HG03378 (cell line): ENCODE results near the gene PCDHGA10.
A peak's percentile ranks its signal among the peaks of the same experiment; 100 is the strongest.
"Not testable (repeated sequence)": the region's sequence is repeated elsewhere in the genome, so short reads cannot be mapped to it uniquely, and the experiment has no call there.

ENCODE experiments used
- ATAC-seq: cut with Tn5 transposase; IDR thresholded peaks from one replicate; pipeline ENCODE4 v1.9.1; 2021; ENCODE audit warnings: mild to moderate bottlenecking, moderate library complexity; ENCODE audit not compliant: unreplicated experiment

Gene PCDHGA10

DNA sequence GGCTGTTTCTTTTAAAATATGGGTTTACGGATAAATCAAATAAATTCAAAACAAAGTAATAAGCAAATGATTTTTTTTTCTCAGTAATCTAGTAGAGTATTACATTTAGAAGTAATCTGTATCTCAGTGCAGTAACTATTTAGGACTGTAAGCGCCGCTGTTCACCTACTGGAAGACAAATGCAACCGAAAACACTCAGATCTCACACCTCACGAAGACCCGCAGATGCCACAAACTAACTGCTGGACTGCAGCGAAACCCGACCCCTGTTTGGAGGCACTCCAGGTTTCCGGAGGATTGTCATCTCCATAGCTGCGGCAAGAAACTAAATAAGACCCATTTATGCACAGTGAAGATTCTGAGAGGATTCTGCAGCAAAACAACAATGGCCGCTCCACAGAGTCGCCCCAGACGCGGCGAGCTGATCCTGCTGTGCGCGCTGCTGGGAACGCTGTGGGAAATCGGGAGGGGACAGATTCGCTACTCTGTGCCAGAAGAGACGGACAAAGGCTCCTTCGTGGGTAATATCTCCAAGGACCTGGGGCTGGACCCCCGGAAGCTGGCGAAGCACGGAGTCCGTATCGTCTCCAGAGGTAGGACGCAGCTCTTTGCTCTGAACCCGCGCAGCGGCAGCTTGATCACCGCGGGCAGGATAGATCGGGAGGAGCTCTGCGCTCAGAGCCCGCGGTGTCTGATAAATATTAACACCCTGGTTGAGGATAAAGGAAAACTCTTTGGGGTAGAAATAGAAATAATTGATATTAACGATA is 20.2 kb upstream of the PCDHGA10 start, which contains the start of gene PCDHGA8:
Gene PCDHGA8, plus strand, starts transcription at position 205 of the 770 bp plus-strand sequence. Its CDS starts 181 bp downstream, at position 386.
- ATAC-seq, result no peak

DNA sequence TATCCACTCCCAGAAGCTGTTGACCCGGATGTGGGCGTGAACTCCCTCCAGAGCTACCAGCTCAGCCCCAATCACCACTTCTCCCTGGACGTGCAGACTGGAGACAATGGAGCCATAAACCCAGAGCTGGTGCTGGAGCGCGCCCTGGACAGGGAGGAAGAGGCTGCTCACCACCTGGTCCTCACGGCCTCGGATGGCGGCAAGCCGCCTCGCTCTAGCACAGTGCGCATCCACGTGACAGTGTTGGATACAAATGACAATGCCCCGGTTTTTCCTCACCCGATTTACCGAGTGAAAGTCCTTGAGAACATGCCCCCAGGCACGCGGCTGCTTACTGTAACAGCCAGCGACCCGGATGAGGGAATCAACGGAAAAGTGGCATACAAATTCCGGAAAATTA is 19.5 kb upstream of the PCDHGA10 start:
- no peak for ATAC-seq

DNA sequence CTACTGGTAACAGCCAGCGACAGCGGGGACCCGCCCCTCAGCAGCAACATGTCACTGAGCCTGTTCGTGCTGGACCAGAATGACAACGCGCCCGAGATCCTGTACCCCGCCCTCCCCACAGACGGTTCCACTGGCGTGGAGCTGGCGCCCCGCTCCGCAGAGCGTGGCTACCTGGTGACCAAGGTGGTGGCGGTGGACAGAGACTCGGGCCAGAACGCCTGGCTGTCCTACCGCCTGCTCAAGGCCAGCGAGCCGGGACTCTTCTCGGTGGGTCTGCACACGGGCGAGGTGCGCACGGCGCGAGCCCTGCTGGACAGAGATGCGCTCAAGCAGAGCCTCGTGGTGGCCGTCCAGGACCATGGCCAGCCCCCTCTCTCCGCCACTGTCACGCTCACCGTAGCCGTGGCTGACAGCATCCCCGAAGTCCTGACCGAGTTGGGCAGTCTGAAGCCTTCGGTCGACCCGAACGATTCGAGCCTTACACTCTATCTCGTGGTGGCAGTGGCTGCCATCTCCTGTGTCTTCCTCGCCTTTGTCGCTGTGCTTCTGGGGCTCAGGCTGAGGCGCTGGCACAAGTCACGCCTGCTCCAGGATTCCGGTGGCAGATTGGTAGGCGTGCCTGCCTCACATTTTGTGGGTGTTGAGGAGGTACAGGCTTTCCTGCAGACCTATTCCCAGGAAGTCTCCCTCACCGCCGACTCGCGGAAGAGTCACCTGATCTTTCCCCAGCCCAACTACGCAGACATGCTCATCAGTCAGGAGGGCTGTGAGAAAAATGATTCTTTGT is 18.2 kb upstream of the PCDHGA10 start:
- not testable (repeated sequence) for ATAC-seq

DNA sequence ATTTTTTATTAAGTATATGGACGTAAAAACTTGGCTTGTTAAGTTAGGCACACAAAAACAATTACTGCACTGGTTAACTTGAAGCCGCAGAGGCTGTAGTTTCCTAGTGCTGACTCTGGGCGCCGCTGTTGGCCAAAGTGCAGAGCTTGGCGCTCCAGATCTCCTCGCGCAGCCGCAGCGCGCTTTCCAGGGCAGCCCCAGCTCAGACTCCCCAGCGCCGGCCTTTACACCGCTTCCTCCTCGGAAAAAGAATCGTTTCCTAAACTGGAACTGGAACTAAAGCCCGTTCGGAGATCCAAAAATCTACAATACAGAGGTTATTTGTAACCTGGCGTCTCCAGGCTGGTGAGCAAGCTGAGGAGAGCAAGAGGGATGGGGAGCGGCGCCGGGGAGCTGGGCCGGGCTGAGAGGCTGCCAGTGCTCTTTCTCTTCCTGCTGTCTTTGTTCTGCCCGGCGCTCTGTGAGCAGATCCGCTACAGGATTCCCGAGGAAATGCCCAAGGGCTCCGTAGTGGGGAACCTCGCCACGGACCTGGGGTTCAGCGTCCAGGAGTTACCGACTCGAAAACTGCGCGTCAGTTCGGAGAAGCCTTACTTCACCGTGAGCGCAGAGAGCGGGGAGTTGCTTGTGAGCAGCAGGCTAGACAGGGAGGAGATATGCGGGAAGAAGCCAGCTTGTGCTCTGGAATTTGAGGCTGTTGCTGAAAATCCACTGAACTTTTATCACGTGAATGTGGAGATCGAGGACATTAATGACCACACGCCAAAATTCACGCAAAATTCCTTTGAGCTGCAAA is 14.8 kb upstream of the PCDHGA10 start, which contains the start of gene PCDHGB5:
Gene PCDHGB5, plus strand, starts transcription at position 192 of the 796 bp plus-strand sequence. Its CDS starts 181 bp downstream, at position 373.
- peak; percentile 93 for ATAC-seq

DNA sequence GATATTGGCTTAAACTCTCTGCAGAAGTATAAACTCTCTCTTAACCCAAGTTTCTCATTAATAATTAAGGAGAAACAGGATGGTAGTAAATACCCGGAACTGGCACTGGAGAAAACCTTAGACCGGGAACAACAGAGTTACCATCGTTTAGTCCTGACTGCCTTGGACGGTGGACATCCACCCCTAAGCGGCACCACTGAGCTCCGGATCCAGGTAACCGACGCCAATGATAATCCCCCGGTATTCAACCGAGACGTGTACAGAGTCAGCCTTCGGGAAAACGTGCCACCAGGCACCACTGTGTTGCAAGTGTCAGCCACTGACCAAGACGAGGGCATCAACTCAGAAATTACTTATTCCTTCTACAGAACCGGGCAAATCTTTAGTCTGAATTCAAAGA is 14.2 kb upstream of the PCDHGA10 start:
- ATAC-seq, result no peak

DNA sequence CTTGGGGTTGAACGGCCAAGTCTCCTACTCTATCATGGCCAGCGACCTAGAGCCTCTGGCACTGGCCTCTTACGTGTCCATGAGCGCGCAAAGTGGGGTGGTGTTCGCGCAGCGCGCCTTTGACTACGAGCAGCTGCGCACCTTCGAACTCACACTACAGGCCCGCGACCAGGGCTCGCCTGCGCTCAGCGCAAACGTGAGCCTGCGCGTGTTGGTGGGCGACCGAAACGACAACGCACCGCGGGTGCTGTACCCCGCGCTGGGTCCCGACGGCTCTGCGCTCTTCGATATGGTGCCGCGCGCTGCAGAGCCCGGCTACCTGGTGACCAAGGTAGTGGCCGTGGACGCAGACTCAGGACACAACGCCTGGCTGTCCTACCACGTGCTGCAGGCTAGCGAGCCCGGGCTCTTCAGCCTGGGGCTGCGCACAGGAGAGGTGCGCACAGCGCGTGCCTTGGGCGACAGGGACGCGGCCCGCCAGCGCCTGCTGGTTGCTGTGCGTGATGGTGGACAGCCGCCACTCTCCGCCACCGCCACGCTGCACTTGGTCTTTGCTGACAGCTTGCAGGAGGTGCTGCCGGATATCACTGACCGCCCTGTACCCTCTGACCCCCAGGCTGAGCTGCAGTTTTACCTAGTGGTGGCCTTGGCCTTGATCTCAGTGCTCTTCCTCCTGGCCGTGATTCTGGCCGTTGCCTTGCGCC is 13.1 kb upstream of the PCDHGA10 start:
- no peak for ATAC-seq

DNA sequence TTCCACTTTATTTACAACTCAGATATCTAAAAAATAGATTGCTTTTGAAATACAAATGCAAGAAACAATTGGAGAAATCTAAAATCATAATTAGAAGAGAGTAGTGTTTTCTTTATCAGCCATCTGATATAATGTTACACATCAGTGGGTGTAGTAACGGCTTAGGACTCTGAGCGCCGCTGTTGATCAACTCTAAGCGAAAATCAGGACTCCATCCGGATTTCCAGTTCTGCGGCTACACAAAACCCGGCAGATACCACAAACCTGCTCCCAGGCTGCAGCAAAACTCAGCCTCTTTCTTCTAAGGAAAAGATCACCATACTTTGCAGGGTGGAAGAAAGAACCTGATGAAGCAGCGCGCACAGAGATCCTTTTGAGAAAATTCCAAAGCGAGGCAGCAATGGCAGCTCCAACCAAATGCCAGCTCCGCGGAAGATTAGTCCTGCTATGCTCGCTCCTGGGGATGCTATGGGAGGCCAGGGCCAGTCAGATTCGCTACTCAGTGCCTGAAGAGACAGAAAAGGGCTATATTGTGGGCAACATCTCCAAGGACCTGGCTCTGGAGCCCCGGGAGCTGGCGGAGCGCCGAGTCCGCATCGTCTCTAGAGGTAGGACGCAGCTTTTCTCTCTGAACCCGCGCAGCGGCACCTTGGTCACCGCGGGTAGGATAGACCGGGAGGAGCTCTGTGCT is 10.1 kb upstream of the PCDHGA10 start, which contains the start of gene PCDHGA9:
Gene PCDHGA9, plus strand, starts transcription at position 226 of the 691 bp plus-strand sequence. Its CDS starts 175 bp downstream, at position 401.
- ATAC-seq, result no peak

DNA sequence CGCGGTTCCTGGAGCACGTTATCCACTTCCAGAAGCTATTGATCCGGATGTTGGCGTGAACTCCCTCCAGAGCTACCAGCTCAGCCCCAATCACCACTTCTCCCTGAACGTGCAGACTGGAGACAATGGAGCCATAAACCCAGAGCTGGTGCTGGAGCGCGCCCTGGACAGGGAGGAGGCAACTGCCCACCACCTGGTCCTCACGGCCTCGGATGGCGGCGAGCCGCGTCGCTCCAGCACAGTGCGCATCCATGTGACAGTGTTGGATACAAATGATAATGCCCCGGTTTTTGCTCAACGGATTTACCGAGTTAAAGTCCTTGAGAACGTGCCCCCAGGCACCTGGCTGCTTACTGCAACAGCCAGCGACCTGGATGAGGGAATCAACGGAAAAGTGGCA is 9.4 kb upstream of the PCDHGA10 start:
- no peak for ATAC-seq

DNA sequence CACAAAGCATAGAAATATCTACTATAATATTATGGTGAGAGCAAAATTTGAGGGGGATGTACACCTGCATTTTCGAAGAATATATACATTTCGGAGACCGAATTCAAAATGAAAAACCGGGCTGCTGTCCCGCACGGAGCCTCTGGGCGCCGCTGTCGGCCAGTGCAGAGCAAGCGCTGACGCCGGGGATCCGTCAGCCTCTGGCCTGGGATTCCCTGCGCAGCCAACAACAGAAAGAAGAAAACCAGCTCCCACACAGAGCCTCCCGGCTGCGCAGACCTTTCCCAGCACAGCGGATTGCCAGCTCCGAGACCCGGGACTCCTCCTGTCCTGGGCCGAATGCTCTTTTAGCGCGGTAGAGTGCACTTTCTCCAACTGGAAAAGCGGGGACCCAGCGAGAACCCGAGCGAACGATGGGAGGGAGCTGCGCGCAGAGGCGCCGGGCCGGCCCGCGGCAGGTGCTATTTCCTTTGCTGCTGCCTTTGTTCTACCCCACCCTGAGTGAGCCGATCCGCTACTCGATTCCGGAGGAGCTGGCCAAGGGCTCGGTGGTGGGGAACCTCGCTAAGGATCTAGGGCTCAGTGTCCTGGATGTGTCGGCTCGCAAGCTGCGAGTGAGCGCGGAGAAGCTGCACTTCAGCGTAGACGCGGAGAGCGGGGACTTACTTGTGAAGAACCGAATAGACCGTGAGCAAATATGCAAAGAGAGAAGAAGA is 4.8 kb upstream of the PCDHGA10 start, which contains the start of gene PCDHGB6:
Gene PCDHGB6, plus strand, starts transcription at position 232 of the 716 bp plus-strand sequence. Its CDS starts 182 bp downstream, at position 414.
- not testable (repeated sequence) for ATAC-seq

DNA sequence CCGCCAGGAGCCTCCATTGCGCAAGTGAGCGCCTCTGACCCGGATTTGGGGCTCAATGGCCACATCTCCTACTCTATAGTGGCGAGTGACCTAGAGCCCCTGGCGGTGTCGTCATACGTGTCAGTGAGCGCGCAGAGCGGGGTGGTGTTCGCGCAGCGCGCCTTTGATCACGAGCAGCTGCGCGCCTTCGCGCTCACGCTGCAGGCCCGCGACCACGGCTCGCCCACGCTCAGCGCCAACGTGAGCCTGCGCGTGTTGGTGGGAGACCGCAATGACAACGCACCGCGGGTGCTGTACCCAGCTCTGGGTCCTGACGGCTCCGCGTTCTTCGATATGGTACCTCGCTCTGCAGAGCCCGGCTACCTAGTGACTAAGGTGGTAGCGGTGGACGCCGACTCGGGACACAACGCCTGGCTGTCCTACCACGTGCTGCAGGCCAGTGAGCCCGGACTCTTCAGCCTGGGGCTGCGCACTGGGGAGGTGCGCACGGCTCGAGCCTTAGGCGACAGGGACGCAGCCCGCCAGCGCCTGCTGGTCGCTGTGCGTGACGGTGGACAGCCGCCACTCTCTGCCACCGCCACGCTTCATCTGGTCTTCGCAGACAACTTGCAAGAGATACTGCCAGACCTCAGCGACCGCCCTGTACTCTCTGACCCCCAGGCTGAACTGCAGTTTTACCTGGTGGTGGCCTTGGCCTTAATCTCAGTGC is 3.0 kb upstream of the PCDHGA10 start:
- ATAC-seq, result no peak

DNA sequence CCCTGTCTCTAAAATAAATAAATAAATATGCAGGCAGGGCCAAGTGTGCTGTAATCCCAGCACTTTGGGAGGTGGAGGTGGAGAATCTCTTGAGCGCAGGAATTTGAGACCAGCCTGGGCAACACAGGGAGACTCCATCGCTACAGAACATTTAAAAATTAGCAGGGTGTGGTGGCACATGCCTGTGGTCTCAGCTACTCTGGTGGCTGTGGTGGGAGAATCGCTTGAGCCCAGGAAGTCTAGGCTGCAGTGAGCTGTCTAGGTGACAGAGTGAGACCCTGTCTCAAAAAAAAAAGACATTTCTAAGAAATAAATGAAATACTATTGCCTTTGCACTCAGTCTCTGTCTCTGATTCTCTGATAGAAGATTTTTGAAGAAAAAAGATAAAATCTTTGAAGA is 1.2 kb upstream of the PCDHGA10 start:
- ATAC-seq, result no peak

DNA sequence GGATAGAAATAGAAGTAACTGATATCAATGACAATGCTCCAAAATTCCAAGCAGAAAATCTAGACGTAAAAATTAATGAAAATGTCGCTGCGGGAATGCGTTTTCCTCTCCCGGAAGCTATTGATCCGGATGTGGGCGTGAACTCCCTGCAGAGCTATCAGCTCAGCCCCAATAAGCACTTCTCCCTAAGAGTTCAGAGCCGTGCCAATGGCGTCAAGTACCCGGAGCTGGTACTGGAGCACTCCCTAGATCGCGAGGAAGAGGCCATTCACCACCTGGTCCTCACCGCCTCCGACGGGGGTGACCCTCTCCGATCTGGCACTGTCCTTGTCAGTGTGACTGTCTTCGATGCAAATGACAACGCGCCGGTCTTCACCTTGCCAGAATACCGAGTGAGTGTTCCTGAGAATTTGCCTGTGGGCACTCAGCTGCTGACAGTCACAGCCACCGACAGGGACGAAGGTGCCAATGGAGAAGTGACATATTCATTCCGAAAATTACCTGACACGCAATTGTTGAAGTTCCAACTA is 818 bp downstream of the PCDHGA10 start:
- no peak for ATAC-seq

DNA sequence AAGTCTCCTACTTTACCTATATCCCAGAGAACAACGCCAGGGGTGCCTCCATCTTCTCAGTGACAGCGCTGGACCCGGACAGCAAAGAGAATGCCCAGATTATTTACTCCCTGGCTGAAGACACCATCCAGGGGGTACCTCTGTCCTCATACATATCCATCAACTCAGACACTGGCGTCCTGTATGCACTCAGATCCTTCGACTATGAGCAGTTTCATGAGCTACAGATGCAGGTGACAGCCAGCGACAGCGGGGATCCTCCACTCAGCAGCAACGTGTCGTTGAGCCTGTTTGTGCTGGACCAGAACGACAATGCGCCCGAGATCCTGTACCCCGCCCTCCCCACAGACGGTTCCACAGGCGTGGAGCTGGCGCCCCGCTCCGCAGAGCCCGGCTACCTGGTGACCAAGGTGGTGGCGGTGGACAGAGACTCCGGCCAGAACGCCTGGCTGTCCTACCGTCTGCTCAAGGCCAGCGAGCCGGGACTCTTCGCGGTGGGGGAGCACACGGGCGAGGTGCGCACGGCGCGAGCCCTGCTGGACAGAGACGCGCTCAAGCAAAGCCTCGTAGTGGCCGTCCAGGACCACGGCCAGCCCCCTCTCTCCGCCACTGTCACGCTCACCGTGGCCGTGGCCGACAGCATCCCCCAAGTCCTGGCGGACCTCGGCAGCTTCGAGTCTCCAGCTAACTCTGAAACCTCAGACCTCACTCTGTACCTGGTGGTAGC is 1.9 kb downstream of the PCDHGA10 start:
- ATAC-seq, result not testable (repeated sequence)

DNA sequence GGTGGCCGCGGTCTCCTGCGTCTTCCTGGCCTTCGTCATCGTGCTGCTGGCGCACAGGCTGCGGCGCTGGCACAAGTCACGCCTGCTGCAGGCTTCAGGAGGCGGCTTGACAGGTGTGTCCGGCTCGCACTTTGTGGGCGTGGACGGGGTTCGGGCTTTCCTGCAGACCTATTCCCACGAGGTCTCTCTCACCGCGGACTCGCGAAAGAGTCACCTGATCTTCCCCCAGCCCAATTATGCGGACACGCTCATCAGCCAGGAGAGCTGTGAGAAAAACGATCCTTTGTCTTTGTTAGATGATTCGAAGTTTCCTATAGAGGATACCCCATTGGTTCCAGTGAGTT is 2.5 kb downstream of the PCDHGA10 start:
- not testable (repeated sequence) for ATAC-seq

DNA sequence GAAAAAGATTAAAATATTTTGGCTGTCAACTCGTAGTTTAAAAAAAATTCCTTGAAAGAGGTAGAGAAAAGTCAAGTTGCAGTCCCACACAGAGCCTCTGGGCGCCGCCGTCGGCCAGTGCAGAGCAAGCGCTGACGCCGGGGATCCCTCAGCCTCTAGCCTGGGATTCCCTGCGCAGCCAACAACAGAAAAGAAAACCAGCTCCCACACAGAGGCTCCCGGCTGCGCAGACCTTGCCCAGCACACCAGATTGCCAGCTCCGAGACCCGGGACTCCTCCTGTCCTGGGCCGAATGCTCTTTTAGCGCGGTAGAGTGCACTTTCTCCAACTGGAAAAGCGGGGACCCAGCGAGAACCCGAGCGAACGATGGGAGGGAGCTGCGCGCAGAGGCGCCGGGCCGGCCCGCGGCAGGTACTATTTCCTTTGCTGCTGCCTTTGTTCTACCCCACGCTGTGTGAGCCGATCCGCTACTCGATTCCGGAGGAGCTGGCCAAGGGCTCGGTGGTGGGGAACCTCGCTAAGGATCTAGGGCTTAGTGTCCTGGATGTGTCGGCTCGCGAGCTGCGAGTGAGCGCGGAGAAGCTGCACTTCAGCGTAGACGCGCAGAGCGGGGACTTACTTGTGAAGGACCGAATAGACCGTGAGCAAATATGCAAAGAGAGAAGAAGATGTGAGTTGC is 4.8 kb downstream of the PCDHGA10 start, which contains the start of gene PCDHGB7:
Gene PCDHGB7, plus strand, starts transcription at position 184 of the 679 bp plus-strand sequence. Its CDS starts 183 bp downstream, at position 367.
- peak; percentile 71 for ATAC-seq

DNA sequence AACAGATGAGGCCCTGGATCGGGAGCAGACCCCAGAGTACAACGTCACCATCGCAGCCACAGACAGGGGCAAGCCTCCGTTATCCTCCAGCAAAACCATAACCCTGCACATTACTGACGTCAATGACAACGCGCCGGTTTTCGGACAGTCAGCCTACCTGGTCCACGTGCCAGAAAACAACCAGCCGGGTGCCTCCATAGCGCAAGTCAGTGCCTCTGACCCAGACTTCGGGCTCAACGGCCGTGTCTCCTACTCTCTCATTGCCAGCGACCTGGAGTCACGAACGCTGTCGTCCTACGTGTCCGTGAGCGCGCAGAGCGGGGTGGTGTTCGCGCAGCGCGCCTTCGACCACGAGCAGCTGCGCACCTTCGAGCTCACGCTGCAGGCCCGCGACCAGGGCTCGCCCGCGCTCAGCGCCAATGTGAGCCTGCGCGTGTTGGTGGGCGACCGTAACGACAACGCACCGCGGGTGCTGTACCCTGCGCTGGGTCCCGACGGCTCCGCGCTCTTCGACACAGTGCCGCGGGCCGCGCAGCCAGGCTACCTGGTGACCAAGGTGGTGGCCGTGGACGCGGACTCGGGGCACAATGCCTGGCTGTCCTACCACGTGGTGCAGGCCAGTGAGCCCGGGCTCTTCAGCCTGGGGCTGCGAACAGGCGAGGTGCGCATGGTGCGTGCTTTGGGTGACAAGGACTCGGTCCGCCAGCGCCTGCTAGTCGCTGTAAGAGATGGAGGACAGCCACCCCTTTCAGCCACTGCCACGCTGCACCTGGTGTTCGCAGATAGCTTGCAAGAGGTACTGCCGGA is 6.5 kb downstream of the PCDHGA10 start:
- ATAC-seq, result no peak
